ENCODE measurements around the gene JPH4. TPM values are rescaled to one million over a fixed set of nuclear protein-coding genes. Genes with fewer than 3 reads are reported as not detected.

JPH4 gene
- total RNA-seq, 1 donor from 2014 or later, result 3.2 TPM

DNA sequence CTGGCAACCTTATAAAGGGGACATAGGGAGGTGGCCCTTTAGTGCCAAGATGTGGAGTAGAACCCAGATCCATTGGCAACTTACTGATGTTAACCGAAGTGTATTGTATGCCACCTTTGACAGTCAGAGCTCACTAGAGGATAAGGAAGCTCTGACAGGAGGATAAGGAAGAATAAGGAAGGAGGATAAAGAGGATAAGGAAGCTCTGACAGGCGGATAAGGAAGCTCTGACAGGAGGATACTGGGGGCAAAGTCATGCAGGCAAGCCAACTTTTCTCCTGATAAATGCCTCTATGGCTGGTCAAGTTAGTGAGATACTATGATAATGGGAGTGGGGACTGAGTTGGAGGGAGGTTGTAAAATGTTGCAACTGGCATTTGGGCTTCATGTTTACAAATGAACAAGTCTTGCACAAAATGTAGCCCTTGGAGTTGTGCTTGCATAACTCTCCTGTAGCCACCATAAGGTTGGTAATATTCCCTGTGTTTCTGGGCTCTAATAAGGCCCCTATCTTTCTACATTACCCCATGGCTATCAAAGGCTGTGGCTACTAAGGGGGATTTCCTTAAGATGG lies 39.9 kb upstream of the JPH4 start:
- no peaks in the 10 kb centered on the region for H3K27me3 Mint-ChIP-seq (ENCODE audit: insufficient read depth, low read depth)
- no peaks in the 10 kb centered on the region for H3F3A ChIP-seq (ENCODE audit: low read depth)

GRCh38 chr14:23617539-23617938 lies 38.9 kb upstream of the JPH4 start:
- no peaks in the 10 kb centered on the region for H3K27me3 Mint-ChIP-seq (ENCODE audit: insufficient read depth, low read depth)
- TF ChIP-seq CTCF (IDR thresholded peaks at IDR 0.05), result no peak
- TF ChIP-seq EZH2 (IDR thresholded peaks at IDR 0.05), result no peak
- TF ChIP-seq EZH2phosphoT487 (IDR thresholded peaks at IDR 0.05), result no peak
- H3K9me3 ChIP-seq (ENCODE audit: low read depth), result no peaks in the 10 kb centered on the region

More for the DNA sequence above, 39.9 kb upstream of the JPH4 start:
- H3K9me3 Mint-ChIP-seq, result peaks cover 4% of the 10 kb centered on the region
- no peaks in the 10 kb centered on the region for H3K4me1 Mint-ChIP-seq
- H3K9ac ChIP-seq, result no peak overlapping the region
- H3K4me1 ChIP-seq, result no peaks in the 10 kb centered on the region
- H3K27ac Mint-ChIP-seq, result no peak overlapping the region
- no peak overlapping the region for H3K4me2 ChIP-seq
- H3K27me3 ChIP-seq, result no peaks in the 10 kb centered on the region
- no peaks in the 10 kb centered on the region for H3K36me3 ChIP-seq
- H3K4me3 ChIP-seq, result no peak overlapping the region
- no peaks in the 10 kb centered on the region for H4K20me1 ChIP-seq (ENCODE audit: low read depth)
- no peak overlapping the region for H3K27ac ChIP-seq
- H2AFZ ChIP-seq (replicated peaks), result no peak overlapping the region
- H3K4me3 Mint-ChIP-seq, result no peak overlapping the region
- no peaks in the 10 kb centered on the region for H3K79me2 ChIP-seq (ENCODE audit: low read depth)
- H3K9me3 ChIP-seq (ENCODE audit: low read depth), result no peaks in the 10 kb centered on the region
- DNase-seq (ENCODE audit: low spot score), result no peak
- no peak for TF ChIP-seq EZH2 (IDR thresholded peaks at IDR 0.05)
- no peak for TF ChIP-seq CTCF (IDR thresholded peaks at IDR 0.05)
- TF ChIP-seq EZH2phosphoT487 (IDR thresholded peaks at IDR 0.05), result no peak
- H3K36me3 Mint-ChIP-seq, result no peaks in the 10 kb centered on the region

DNA sequence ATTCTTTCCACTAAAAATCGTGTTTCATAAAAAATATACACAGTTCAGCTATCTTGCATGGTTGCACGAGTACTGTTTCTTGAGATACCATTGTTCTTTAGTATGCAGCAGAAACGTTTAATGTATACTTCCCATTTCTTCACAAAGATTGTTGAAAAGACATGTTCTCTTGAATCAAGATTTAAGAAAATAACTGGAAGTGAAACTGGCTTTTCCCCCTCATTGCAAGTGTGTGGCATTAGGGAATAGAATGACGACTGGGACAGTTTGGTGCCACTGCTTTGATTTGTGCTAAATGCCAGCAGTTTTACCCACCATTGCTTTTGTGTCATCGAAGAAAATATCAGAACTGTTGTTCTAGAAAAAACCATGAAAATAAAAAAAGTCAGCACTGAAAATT lies 37.3 kb upstream of the JPH4 start:
- no peak overlapping the region for H3K9ac ChIP-seq
- H3F3A ChIP-seq (ENCODE audit: low read depth), result no peaks in the 10 kb centered on the region
- TF ChIP-seq EZH2 (IDR thresholded peaks at IDR 0.05) (no peak), EZH2phosphoT487 (IDR thresholded peaks at IDR 0.05) (no peak), CTCF (IDR thresholded peaks at IDR 0.05) (no peak)
- Mint-ChIP-seq H3K4me1 (no peaks in the 10 kb centered on the region), H3K36me3 (no peaks in the 10 kb centered on the region), H3K27ac (no peak overlapping the region), H3K4me3 (no peak overlapping the region), H3K27me3 (ENCODE audit: insufficient read depth, low read depth) (no peaks in the 10 kb centered on the region), H3K9me3 (no peaks in the 10 kb centered on the region)
- H4K20me1 ChIP-seq (ENCODE audit: low read depth), result no peaks in the 10 kb centered on the region
- H3K9me3 ChIP-seq (ENCODE audit: low read depth), result no peaks in the 10 kb centered on the region
- H3K27ac ChIP-seq, result no peak overlapping the region
- no peak overlapping the region for H3K4me2 ChIP-seq
- no peak overlapping the region for H2AFZ ChIP-seq (replicated peaks)
- H3K27me3 ChIP-seq, result no peaks in the 10 kb centered on the region
- DNase-seq (ENCODE audit: low spot score), result no peak
- no peaks in the 10 kb centered on the region for H3K4me1 ChIP-seq
- H3K79me2 ChIP-seq (ENCODE audit: low read depth), result no peaks in the 10 kb centered on the region
- no peaks in the 10 kb centered on the region for H3K36me3 ChIP-seq
- H3K4me3 ChIP-seq, result no peak overlapping the region

More at GRCh38 chr14:23617539-23617938, 38.9 kb upstream of the JPH4 start:
- peaks cover 2% of the 10 kb centered on the region for H3K9me3 Mint-ChIP-seq
- no peak overlapping the region for H3K4me3 ChIP-seq
- H3K27ac Mint-ChIP-seq, result no peak overlapping the region
- H3K27ac ChIP-seq, result no peak overlapping the region
- no peaks in the 10 kb centered on the region for H3F3A ChIP-seq (ENCODE audit: low read depth)
- DNase-seq (ENCODE audit: low spot score), result no peak
- no peaks in the 10 kb centered on the region for H3K4me1 ChIP-seq
- no peak overlapping the region for H3K4me3 Mint-ChIP-seq
- H3K27me3 ChIP-seq, result no peaks in the 10 kb centered on the region
- H3K9ac ChIP-seq, result no peak overlapping the region
- no peaks in the 10 kb centered on the region for H3K36me3 ChIP-seq
- no peak overlapping the region for H3K4me2 ChIP-seq
- no peaks in the 10 kb centered on the region for H4K20me1 ChIP-seq (ENCODE audit: low read depth)
- no peak overlapping the region for H2AFZ ChIP-seq (replicated peaks)
- H3K4me1 Mint-ChIP-seq, result no peaks in the 10 kb centered on the region
- H3K79me2 ChIP-seq (ENCODE audit: low read depth), result no peaks in the 10 kb centered on the region
- no peaks in the 10 kb centered on the region for H3K36me3 Mint-ChIP-seq
